Measurements from ENCODE around the gene SLC9C1.

DNA sequence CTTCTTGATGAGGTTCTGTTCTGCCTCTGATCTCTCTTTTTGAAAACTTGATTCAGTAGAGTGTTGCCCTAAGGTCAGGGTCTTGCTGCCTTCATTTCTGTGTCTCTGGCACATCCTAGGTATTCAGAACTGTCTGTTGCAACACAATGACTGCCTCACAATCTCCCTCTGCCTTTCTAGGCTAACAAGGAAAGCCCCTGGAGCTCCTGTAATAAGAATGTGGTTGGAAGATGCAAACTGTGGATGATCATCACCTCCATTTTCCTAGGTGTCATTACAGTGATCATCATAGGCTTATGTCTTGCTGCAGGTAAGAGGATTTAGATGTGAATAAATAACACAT is 200.9 kb downstream of the SLC9C1 start:
- TF ChIP-seq, protein P1, sequence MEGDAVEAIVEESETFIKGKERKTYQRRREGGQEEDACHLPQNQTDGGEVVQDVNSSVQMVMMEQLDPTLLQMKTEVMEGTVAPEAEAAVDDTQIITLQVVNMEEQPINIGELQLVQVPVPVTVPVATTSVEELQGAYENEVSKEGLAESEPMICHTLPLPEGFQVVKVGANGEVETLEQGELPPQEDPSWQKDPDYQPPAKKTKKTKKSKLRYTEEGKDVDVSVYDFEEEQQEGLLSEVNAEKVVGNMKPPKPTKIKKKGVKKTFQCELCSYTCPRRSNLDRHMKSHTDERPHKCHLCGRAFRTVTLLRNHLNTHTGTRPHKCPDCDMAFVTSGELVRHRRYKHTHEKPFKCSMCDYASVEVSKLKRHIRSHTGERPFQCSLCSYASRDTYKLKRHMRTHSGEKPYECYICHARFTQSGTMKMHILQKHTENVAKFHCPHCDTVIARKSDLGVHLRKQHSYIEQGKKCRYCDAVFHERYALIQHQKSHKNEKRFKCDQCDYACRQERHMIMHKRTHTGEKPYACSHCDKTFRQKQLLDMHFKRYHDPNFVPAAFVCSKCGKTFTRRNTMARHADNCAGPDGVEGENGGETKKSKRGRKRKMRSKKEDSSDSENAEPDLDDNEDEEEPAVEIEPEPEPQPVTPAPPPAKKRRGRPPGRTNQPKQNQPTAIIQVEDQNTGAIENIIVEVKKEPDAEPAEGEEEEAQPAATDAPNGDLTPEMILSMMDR (conservative IDR thresholded peaks at IDR 0.05; ENCODE audit: low read depth, low read length), result no peak
- TF ChIP-seq EZH2phosphoT487 (IDR thresholded peaks at IDR 0.05; ENCODE audit: borderline replicate concordance, low read length) (no peak), EZH2 (IDR thresholded peaks at IDR 0.05; ENCODE audit: low read length, unreplicated experiment) (no peak)
